ENCODE measurements around the gene SRP9. TPM values are rescaled to one million over a fixed set of nuclear protein-coding genes. Genes with fewer than 3 reads are reported as not detected.
A peak's percentile ranks its signal among the peaks of the same experiment; 100 is the strongest.

Gene SRP9
- total RNA-seq, 2 donors from 2014 or later = 48.5 to 86.6 TPM

DNA sequence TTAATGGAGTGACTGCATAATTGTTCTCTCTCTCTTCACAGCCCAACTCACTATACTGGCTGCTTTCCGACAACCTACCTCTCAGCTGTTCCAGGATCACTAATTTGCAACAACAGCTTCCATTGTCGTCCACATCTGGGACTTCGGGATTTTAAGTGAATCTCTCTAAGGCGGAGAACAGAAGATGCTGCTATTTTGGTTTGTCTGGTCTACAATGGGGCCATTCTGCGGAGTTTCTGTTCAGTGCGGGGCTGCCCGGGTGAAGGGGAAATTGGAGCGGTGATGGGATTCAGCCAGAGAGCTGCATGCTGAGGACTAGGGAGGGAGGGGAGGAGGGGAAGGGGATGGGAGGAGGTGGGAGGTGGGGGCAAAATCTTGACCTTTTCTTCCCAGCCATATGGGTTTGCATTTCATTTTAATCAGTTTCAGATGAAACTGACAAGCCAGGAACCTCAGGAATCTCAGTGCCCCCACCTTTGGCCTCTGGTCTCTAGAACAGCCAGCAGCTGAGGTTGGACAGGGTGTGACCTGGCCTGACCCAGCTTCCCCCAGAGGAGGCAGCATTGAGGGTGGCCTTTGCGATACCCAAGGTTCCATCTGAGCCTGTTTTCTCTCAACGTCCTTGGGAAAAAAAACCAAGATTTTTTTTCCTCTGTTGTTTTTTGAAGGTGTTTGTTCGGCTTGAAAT is 6.9 kb upstream of the SRP9 start:
- Histone ChIP-seq H3K27ac (peak overlapping the region in 3 of 4 donors; percentile 75 to 84 (median 75)), H3K27me3 (no peaks in the 10 kb centered on the region), H3K4me3 (no peak overlapping the region), H3K9me3 (no peaks in the 10 kb centered on the region), H3K4me1 (peaks cover 63% of the 10 kb centered on the region), H3K36me3 (replicated peaks in 1 of 2; ENCODE audit: insufficient read depth in 1 of 2, low read depth in 2 of 2) (no peaks in the 10 kb centered on the region)
- DNase-seq (no peak), ATAC-seq (no peak)
- WGBS, 2 donors = 80% methylated on average over 11 of the region's 11 CpGs
- intact Hi-C loops (cut with DNase I) = no loop called here
- TF ChIP-seq CTCF (IDR thresholded peaks at IDR 0.05) (no peak), POLR2A (IDR thresholded peaks at IDR 0.05) (no peak)

DNA sequence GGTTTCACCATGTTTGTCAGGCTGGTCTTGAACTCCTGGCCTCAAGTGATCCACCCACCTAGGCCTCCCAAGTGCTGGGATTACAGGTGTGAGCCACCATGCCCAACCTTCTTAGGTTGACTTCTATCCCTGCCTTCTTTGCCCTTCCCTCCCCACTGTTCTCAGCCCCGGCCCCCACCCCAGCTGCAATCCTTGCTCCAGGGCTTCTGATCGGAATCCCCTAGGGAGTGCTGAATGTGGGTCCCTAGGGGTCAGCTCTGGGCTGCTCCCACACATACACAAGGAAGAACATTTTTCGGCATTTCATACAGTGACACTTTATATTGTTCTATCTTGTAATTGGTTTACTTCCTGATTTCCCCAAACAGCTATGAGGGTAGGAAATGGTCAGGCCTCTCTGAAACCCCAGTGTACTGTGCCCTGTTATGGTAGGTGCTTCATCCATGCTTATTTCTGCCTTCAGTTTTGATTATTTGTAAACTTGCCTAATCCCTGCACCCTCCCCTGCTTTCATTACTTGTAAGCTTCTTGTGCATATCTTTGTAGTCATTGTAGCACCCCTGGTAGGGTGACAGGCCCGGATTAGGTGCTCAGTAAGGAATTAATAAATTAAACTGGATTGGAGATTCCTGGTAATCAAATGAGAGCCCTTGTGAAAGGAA is 5.8 kb upstream of the SRP9 start:
- 61 to 70% methylated on average over 4 of the region's 4 CpGs for WGBS, 2 donors

DNA sequence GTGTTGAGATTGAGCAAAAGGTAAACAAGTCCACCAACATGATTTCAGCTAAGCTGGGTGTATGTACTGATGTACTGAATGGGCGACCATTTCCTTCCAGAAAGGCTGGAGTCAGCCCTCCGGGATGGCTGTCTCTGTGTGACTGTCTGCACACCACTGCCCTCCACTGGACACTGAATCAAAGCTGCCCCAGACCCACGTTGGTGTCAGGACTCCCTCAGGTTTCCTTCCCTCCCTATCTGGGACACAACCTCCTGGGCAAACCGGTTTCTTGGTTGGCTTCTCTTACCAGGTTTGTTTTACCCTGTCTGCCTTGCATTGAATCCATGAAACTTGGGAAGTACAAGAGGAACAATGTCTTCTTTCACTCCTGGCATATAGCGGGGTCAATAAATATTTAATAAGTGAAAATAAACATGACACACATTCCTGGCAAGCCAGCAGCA is 5.3 kb upstream of the SRP9 start:
- H3K9me3 ChIP-seq = no peaks in the 10 kb centered on the region
- H3K27me3 ChIP-seq = no peaks in the 10 kb centered on the region
- peaks cover 65% of the 10 kb centered on the region for H3K4me1 ChIP-seq
- DNase-seq = peak; percentile 95 to 96 (median 96)
- WGBS, 2 donors = 5% methylated on average over 5 of the region's 5 CpGs
- ATAC-seq = peak; percentile 94
- peak overlapping the region; percentile 75 to 84 (median 76) for H3K27ac ChIP-seq
- no peaks in the 10 kb centered on the region for H3K36me3 ChIP-seq (replicated peaks in 1 of 2; ENCODE audit: insufficient read depth in 1 of 2, low read depth in 2 of 2)
- intact Hi-C loops (cut with DNase I) = no loop called here
- no peak overlapping the region for H3K4me3 ChIP-seq
- TF ChIP-seq POLR2A (IDR thresholded peaks at IDR 0.05) = no peak
- TF ChIP-seq CTCF (IDR thresholded peaks at IDR 0.05) = peak; percentile 79 to 99 (median 97)

More for the DNA sequence above, 5.8 kb upstream of the SRP9 start:
- no peak for ATAC-seq
- no peak for DNase-seq
- Histone ChIP-seq H3K4me3 (no peak overlapping the region), H3K4me1 (peaks cover 65% of the 10 kb centered on the region), H3K36me3 (replicated peaks in 1 of 2; ENCODE audit: insufficient read depth in 1 of 2, low read depth in 2 of 2) (no peaks in the 10 kb centered on the region), H3K9me3 (no peaks in the 10 kb centered on the region), H3K27ac (peak overlapping the region; percentile 75 to 84 (median 76)), H3K27me3 (no peaks in the 10 kb centered on the region)
- TF ChIP-seq CTCF (IDR thresholded peaks at IDR 0.05) (no peak), POLR2A (IDR thresholded peaks at IDR 0.05) (no peak)
- intact Hi-C loops (cut with DNase I) = no loop called here

- 10 to 16% methylated on average over 4 of the region's 4 CpGs for WGBS, 2 donors
- Histone ChIP-seq H3K4me3 (no peak overlapping the region), H3K9me3 (no peaks in the 10 kb centered on the region), H3K36me3 (replicated peaks in 1 of 2; ENCODE audit: insufficient read depth in 1 of 2, low read depth in 2 of 2) (no peaks in the 10 kb centered on the region), H3K4me1 (peaks cover 60% of the 10 kb centered on the region), H3K27ac (peak overlapping the region; percentile 75 to 84 (median 76)), H3K27me3 (no peaks in the 10 kb centered on the region)
- TF ChIP-seq POLR2A (IDR thresholded peaks at IDR 0.05) (no peak), CTCF (IDR thresholded peaks at IDR 0.05) (no peak)
- peak; percentile 22 for ATAC-seq
- DNase-seq = peak; percentile 41 to 59 (median 47)
- intact Hi-C loops (cut with DNase I) = no loop called here
These were observed 4.8 kb upstream of the SRP9 start for GRCh38 chr1:225772848-225773247.
